Activated CD8-positive, alpha-beta memory T cell treated with anti-CD3 and anti-CD28 coated beads for 1 hour (primary cell): ENCODE results near the gene RXFP4.
"Not testable (repeated sequence)": the region's sequence is repeated elsewhere in the genome, so short reads cannot be mapped to it uniquely, and the experiment has no call there.

ENCODE experiments used
- DNase-seq, 2 donors: peaks; one replicate each; pipeline ENCODE4 v3.0.0-alpha.2; 2020; ENCODE audit warnings: low read depth in 1 of 2; ENCODE audit errors: extremely low read depth in 1 of 2

The RXFP4 gene

DNA sequence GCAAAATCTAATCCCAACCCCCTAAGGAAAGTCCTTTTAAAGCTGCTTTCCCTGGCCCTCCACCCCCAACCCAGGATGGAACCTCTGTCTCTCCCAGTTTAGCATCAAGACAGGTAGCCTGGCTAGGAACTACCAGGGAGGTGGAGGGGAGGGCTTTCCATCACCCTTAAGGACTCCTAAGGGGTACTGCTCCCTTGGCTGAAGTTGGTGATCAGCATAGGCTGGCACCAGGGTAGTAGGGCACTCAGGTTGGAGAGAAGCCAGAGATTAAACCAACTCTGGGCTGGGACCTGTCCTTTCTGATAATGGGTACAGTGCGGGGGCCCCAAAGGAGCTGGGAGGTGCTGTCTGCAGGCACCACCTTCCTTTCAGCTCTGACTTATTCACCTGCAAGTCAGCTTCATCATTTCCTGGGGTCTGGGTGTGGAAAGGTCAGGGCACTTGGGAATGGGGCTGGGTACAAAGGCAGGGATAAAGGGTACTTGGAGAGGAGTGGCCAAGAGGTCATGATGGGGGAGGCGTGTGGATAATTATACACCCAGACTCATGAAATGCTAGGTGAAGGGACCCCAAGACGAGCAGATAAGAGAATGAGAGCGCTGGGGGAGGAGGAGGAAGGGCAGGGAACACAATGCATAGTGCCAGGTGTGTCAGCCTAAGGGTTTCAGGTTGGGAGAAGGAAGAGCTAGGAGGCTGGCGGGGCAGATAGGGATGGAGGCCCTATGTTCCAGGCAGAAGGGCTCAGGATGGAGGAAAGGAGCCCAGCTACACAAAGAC, 35.7 kb downstream of the RXFP4 start:
- DNase-seq, result no peak

DNA sequence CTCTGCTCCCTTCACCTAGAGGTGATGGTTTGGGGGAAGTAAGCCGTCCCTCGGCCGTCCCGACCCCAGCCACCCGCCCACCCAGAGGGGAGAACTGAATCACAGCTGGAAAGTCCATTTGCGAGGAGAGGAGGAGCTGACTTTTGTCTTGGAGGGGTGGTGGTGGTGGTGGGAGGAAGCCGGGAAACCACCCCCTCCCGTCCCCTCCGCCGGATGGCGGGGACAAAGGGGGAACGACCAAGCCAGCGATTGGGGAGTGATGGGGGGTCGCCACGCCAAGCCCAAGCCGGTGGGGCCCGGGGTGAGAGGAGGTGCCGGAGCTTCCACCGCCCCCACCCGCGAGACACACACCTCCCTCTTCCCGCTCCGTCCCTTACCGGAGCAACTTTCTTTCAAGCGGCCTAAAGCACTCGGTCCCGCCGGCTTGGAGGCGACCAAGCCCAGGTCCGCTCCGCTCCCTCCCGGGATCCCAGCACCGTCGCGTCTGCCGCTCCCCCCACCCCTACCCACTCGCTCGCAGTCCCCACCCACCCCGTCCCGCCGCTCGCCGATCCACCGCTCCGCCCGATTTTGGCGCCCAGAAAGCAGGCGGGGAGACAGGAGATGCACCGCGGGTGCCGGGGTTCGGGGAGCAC, 36.4 kb downstream of the RXFP4 start:
- DNase-seq, result peak in 1 of 2 donors; percentile 49

DNA sequence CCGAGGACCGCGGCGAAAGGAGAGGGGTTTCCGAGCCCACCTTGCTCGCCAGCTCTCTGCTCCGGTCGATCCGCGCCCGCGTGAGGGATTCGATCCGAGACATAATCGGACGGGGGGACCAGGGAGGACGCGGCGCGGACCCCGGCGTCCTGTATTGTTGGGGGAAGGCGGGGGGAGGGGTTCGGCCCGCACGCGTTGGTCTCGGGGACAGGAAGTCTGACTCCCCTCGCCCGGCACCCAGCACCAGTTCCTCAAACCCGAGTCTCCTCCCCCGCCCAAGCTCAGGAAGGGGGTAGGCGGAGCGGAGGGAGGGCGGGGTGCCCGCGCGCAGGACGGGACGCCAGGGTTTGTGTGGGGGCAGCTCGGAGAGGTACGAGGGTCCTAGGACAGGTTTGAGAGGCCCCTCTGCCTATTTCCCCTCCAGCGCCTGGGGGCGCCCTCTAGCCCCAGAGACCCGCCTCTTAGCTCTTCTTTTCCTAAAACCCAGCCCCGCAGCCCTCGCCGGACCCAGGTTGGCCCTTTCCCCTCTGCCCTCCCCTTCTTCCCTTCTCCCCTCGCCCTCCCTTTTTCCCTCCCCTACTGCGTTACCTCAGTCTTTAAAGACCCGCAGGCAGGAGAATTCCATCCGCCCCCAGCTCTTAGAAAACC, 37.0 kb downstream of the RXFP4 start, which contains the start of gene ARHGEF2:
Gene ARHGEF2, minus strand, starts transcription at position 223 of the 648 bp plus-strand sequence. Its CDS starts 120 bp downstream, at position 103.
- peak; percentile 37 to 71 for DNase-seq

DNA sequence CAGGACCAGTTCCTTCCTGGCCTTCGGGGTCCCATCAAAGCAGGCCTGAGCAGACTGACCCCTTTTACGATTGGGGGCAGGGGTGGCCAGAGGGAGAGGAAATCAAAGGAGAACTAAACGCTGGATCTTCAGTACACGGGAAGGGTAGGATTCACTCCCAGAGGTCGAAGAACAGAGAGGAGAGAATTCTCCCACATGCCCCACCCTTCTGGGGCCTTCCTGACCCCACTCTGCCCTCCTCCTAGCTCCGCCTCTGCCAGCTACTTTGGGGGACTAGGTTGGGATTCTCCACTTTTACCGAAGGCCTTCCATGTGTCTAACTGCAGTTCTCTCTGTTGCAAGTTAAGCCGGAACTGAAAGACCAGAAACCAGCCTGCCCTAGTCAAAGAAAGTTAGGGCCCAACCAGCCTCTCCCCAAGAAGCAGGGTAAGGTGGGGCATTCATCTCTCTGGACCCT, 37.6 kb downstream of the RXFP4 start:
- DNase-seq, result no peak

DNA sequence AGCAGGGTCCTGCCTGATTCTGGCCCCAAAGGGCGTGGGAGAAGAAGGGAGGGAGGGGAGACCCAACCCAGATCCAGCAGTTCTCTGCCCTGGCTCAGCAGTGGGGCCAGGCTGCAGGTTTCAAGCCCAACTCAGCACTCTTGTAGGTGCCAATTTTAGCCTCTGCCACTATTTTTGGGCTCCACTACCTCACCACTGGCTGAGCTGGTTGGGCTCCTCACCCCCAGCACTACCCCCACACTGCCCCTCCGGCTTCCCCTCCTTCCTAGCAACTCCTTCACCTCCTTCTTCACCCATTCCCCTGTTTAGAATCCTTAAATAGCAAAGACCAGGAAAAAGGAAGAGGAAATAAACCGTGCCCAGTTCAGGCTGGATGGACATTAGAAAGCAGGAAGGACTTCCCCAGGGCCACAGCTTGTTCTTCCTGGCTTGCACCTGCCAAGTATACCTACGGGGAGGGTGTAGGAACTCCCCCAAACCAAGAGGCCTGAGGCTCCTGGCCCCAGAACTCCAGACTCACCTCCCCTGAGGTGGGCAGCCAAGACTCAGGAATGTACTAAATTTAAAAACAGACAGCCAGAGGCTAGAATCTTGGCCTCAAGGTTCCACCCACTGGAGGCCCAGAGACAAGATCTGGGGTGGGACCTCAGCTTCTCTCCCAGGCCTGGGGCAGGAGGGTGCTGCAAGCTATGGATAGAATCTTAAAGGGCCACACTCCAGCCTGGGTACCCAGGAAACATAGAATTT, 38.3 kb downstream of the RXFP4 start:
- no peak for DNase-seq

DNA sequence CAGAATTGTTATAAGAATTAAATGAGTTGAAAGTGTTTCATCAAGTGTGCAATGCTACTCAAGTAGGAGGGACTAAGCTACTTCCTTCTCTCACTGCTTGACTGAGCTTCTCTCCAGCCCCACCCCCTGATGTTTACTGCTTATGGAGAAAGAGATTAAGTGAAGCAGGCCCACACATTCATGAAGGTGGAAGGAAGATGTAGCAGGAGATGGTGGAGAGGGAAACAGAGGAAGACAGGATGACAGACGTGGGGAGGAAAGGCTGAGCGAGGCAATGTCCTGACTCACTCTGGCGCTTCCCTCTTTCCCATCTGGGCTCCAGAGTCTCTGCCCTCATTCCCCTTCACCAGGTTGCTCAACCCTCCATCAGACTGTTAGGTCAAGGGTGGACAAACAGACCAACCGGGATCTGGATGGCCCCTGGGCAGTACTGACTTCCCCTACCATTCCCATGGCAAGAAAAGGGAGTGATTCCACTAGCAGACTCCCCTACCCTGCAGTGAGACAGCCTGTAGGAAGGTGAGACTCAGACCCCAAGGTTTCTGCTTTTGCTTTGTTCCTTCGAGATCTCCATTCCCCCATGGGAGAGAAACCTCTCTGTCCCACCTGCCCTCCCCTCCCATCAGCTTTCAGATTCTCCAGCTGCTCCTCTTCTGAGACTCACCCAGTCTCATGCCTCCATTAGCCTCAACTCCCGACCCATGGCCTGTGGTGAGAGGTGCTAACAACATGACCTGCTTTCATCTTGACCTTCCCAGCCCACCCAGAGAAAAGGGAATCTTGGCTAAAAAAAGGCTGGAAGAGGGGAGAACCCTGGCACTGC, 40.0 kb downstream of the RXFP4 start:
- no peak for DNase-seq

DNA sequence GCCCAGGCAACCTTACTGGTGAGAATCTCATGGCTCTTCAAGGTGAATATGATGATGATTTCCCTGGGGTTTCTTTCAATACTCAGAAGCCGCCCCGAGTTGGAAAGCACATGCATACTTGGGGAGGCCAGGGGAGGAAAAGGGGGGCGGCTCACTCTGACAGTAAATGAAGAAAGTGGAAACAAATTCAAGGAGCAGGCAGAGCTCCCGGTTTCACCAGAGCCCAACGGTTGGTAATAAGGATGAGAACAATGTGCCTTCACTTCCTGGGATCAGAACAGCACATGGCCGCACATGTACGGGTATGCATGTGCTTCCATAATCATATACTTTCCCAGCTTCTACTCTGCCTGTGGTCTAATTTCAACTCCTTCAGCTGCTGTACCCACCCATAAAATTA, 40.7 kb downstream of the RXFP4 start:
- DNase-seq, result no peak

DNA sequence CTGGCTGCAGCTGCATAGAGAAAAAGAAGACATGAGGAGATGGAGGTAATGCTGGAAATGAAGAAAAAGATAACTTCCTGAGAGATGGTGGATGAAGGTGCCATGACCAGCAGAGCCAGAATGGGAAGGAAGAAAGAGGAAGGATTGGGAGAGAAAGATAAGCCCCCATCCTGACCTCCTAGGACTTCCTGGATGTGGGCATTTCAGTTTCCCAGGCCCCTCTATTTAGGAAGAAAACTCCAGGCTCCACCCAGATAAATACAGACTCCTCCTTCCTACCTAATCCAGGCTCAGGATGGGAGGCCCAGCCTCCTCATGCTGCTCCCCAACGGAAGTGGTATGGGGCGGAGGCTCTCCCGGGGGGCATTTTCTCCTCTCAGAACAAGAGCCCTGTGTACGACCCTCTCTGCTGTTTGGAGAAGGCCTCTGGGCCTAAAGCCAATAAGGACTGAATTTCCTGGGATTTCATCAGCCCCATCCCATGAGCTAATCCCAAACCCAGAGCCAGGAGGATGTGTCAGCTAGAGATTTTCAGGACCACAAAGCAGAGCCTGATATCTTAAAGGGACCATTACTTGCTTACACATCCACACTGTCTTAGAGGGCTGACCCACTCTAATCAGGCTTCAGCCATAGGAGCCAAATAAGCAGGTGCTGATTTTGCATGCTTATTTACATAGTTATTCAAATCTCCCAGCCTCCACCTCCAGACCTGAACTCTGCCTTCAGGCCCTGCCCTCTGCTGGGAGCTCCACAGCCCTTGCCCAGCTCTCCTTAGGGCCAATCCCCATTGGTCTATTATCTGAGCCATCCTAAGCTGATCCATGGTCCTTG, 42.0 kb downstream of the RXFP4 start:
- DNase-seq, result no peak

DNA sequence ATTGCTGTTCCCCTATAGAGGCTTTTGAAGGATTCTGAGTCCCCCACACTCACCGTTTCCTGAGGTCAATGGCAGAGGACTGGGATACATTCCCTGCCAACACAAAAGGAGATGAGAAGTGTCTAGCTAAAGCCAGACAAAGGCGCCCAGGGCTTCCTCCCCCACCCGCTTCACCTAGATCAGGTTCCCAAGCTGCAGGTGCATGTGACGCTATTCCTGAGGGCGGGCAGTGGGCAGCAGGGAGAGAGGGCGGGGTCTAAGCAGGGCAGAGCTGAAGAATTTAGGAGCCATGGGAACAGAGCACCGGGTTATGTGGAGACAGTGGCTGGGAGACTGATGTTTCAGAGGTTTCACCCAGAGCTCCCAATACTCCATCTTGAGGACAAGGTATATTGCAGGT, 42.9 kb downstream of the RXFP4 start:
- no peak for DNase-seq

DNA sequence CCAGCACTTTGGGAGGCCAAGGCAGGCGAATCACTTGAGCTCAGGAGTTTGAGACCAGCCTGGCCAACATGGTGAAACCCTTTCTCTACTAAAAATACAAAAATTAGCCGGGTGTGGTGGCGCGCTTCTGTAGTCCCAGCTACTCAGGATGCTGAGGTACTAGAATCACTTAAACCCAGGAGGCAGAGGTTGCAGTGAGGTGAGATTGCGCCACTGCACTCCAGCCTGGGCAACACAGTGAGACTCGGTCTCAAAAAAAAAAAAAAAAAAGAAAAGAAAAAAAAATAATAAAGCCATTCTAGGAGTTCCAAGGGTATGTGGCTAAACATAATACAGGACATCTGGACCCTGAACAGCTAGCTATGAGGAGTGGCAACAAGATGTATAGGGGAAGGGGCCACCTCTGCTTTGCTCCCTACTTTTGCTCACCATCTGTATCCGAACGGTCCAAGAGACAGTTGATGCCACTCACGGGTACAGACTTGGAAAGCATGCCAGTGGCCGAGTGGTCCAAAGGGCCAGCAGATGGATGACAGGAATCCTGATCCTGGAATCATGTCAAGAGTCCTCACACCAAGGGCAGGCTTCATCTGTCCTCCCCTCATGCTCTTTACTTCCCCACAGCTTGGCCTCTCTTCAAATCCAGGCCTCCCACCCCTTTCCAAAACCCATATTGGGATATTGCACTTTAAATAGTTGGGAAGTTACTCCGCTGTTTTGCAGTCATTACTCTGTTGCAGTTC, 43.6 kb downstream of the RXFP4 start:
- DNase-seq, result not testable (repeated sequence)

DNA sequence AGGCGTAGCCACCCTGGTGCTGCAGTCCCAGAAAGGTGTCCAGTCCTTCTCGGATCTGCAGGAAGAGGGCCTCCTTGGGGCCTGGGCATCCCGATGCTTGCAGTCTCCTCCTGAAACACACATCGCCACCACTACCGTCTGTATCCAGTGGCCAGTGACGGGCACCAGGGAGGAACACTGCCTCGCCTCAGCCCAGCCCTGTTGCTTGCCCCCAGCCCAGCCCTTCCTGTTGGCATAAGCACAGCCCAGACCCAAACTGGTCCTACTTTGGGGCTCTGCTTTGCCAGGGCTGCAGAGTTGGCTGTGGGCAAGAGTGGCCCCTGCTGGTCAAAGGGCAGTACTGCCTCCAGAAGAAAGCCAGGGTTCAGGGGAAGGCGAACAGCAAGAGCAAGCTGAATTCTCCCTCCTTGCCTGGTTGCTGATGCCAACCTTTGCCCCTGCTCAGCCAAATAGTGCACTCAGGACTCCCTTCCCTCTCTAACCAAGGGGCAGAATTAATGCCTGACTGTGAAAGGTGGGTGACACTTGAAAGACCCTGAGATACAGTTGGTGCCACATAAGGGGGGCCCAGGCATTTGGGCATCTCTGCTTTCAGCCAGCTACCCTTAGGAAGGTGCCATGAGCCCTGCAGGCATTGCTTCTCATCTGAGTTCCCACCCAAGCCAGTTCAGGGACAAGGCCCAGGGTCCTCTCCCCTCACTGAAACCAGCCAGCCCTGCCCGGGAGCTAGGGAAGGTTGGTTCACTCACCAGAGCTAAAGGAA, 48.0 kb downstream of the RXFP4 start:
- DNase-seq, result peak; percentile 48 to 58

DNA sequence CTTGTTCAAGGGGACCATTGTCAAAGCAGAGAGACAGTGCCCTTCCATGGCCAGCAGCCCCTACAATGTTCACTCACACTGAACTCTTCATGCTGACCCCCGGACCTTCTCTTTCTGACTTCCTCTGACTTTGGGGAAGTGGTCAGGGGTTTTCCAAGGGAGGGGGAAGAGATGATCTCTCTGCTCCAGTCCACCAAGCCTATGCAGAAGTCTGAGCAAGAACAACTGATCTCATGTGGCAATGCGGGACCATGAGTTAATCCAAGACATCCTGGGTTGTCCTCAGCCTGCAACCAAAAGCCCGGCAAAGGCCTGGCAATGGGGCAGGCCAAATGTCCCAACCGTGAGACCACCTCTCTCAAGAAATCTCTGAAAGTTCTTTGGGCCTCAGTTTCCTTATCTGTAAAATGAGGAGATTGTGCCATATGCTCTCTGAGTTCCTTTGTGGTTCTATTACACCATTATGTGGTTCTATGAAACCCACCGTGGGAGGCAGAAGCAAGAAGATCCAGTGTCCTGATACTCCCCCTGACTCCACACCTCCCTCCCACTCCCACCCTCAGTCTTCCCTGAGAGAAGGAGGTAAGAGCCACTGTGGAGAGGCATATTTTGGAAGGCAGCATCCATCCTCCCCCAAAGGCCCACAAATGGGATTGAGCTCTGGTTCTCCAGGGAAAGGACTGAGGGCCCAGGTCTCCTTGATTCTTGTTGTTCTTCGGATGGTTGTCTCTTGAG, 48.7 kb downstream of the RXFP4 start:
- no peak for DNase-seq
